ENCODE data around the gene CIB1.
A peak's percentile ranks its signal among the peaks of the same experiment; 100 is the strongest.

CIB1 gene

GRCh38 chr15:90219421-90220141 is 14.2 kb downstream of the CIB1 start:
- DNase-seq (ENCODE audit: extremely low spot score, insufficient read length, low read depth): no peak
- FAIRE-seq: no peak

- no peak for DNase-seq (ENCODE audit: extremely low spot score, insufficient read length, low read depth)
- FAIRE-seq: no peak
These were observed 15.9 kb downstream of the CIB1 start for GRCh38 chr15:90217671-90218394.

- FAIRE-seq (peak; percentile 5), DNase-seq (ENCODE audit: extremely low spot score, insufficient read length, low read depth) (no peak)
These were observed 19.1 kb downstream of the CIB1 start for GRCh38 chr15:90214553-90215196.

- DNase-seq (ENCODE audit: extremely low spot score, insufficient read length, low read depth) (no peak), FAIRE-seq (no peak)
These were observed 19.9 kb downstream of the CIB1 start for GRCh38 chr15:90213818-90214204.

- no peak for DNase-seq (ENCODE audit: extremely low spot score, insufficient read length, low read depth)
These were observed 20.5 kb downstream of the CIB1 start for GRCh38 chr15:90213122-90213817.

GRCh38 chr15:90212221-90213098 is 21.3 kb downstream of the CIB1 start:
- no peak for FAIRE-seq
- no peak for DNase-seq (ENCODE audit: extremely low spot score, insufficient read length, low read depth)

More at GRCh38 chr15:90213122-90213817, 20.5 kb downstream of the CIB1 start:
- peak; percentile 15 for FAIRE-seq

- FAIRE-seq: no peak
- DNase-seq (ENCODE audit: extremely low spot score, insufficient read length, low read depth): no peak
These were observed 22.1 kb downstream of the CIB1 start for GRCh38 chr15:90211440-90212143.

GRCh38 chr15:90211009-90211408 is 22.7 kb downstream of the CIB1 start:
- FAIRE-seq (no peak), DNase-seq (ENCODE audit: extremely low spot score, insufficient read length, low read depth) (no peak)

GRCh38 chr15:90210593-90210992 is 23.1 kb downstream of the CIB1 start:
- FAIRE-seq (no peak), DNase-seq (ENCODE audit: extremely low spot score, insufficient read length, low read depth) (no peak)

GRCh38 chr15:90209591-90209990 is 24.1 kb downstream of the CIB1 start:
- no peak for DNase-seq (ENCODE audit: extremely low spot score, insufficient read length, low read depth)
- peak; percentile 90 for FAIRE-seq

GRCh38 chr15:90208356-90208755 is 25.4 kb downstream of the CIB1 start:
- FAIRE-seq (no peak), DNase-seq (ENCODE audit: extremely low spot score, insufficient read length, low read depth) (no peak)

- FAIRE-seq (no peak), DNase-seq (ENCODE audit: extremely low spot score, insufficient read length, low read depth) (no peak)
These were observed 26.5 kb downstream of the CIB1 start for GRCh38 chr15:90207252-90207651.

- DNase-seq (ENCODE audit: extremely low spot score, insufficient read length, low read depth) (no peak), FAIRE-seq (no peak)
These were observed 27.9 kb downstream of the CIB1 start for GRCh38 chr15:90205886-90206285.

GRCh38 chr15:90205050-90205848 is 28.5 kb downstream of the CIB1 start:
- FAIRE-seq (no peak), DNase-seq (ENCODE audit: extremely low spot score, insufficient read length, low read depth) (no peak)

- DNase-seq (ENCODE audit: extremely low spot score, insufficient read length, low read depth) (no peak), FAIRE-seq (no peak)
These were observed 29.8 kb downstream of the CIB1 start for GRCh38 chr15:90203922-90204321.

- no peak for FAIRE-seq
- DNase-seq (ENCODE audit: extremely low spot score, insufficient read length, low read depth): no peak
These were observed 30.3 kb downstream of the CIB1 start for GRCh38 chr15:90203473-90203872.

GRCh38 chr15:90202929-90203328 is 30.8 kb downstream of the CIB1 start:
- FAIRE-seq (no peak), DNase-seq (ENCODE audit: extremely low spot score, insufficient read length, low read depth) (no peak)

GRCh38 chr15:90201944-90202375 is 31.8 kb downstream of the CIB1 start:
- no peak for FAIRE-seq
- no peak for DNase-seq (ENCODE audit: extremely low spot score, insufficient read length, low read depth)
